Progenitor cell of endocrine pancreas (in vitro differentiated cells): ENCODE measurements around the gene AOAH. TPM values are rescaled to one million over a fixed set of nuclear protein-coding genes. Genes with fewer than 3 reads are reported as not detected.

Experiments used
- DNase-seq: peaks from one replicate; pipeline ENCODE4 v3.0.0; 2021; ENCODE audit warnings: low spot score; ENCODE audit not compliant: unreplicated experiment
- H3K27ac Mint-ChIP-seq: 2 replicates; pipeline ENCODE4 v1.8.0; 2021; ENCODE audit warnings: mild to moderate bottlenecking, moderate library complexity, mixed read lengths
- H3K27me3 Mint-ChIP-seq: 2 replicates; pipeline ENCODE4 v1.8.0; 2021; ENCODE audit warnings: mixed read lengths
- H3K36me3 Mint-ChIP-seq: 2 replicates; pipeline ENCODE4 v1.8.0; 2022; ENCODE audit warnings: mixed read lengths; ENCODE audit not compliant: insufficient read depth
- H3K4me1 Mint-ChIP-seq: 2 replicates; pipeline ENCODE4 v1.8.0; 2021; ENCODE audit warnings: low read depth, mixed read lengths
- H3K4me3 Mint-ChIP-seq: 2 replicates; pipeline ENCODE4 v1.8.0; 2021; ENCODE audit warnings: low read depth, mild to moderate bottlenecking, moderate library complexity, mixed read lengths
- H3K9me3 Mint-ChIP-seq: 2 replicates; pipeline ENCODE4 v1.8.0; 2021; ENCODE audit warnings: low read depth, mixed read lengths
- CTCF ChIP-seq: fragments of 200-600 bp; sonication (generic); IDR thresholded peaks from one replicate; pipeline ENCODE4 v1.5.0; 2021; ENCODE audit warnings: antibody characterized with exemption, mild to moderate bottlenecking; ENCODE audit not compliant: unreplicated experiment
- total RNA-seq: library from RNA; stranded (reverse); gene quantifications from 2 replicates; pipeline ENCODE4 v1.2.1, GENCODE V29; 2021

The AOAH gene
- total RNA-seq, 1 donor from 2014 or later = 3.3 TPM

- H3K9me3 Mint-ChIP-seq = peaks cover 3% of the 10 kb centered on the region
- no peak for TF ChIP-seq CTCF
- no peak for DNase-seq
- H3K27me3 Mint-ChIP-seq = no peaks in the 10 kb centered on the region
- H3K4me1 Mint-ChIP-seq = peaks cover 3% of the 10 kb centered on the region
- no peak overlapping the region for H3K4me3 Mint-ChIP-seq
- no peaks in the 10 kb centered on the region for H3K36me3 Mint-ChIP-seq
- H3K27ac Mint-ChIP-seq = no peak overlapping the region
Observed at GRCh38 chr7:36691983-36692382, 32.3 kb downstream of the AOAH start.

GRCh38 chr7:36690514-36691187 is 33.6 kb downstream of the AOAH start:
- Mint-ChIP-seq H3K27ac (no peak overlapping the region), H3K36me3 (no peaks in the 10 kb centered on the region), H3K27me3 (no peaks in the 10 kb centered on the region), H3K9me3 (peaks cover 3% of the 10 kb centered on the region), H3K4me3 (no peak overlapping the region), H3K4me1 (peaks cover 3% of the 10 kb centered on the region)
- no peak for DNase-seq
- TF ChIP-seq CTCF = no peak

- H3K27ac Mint-ChIP-seq = no peak overlapping the region
- peaks cover 3% of the 10 kb centered on the region for H3K9me3 Mint-ChIP-seq
- no peak for TF ChIP-seq CTCF
- H3K27me3 Mint-ChIP-seq = no peaks in the 10 kb centered on the region
- peaks cover 5% of the 10 kb centered on the region for H3K4me1 Mint-ChIP-seq
- H3K36me3 Mint-ChIP-seq = no peaks in the 10 kb centered on the region
- no peak overlapping the region for H3K4me3 Mint-ChIP-seq
- no peak for DNase-seq
Observed at GRCh38 chr7:36690041-36690440, 34.3 kb downstream of the AOAH start.

GRCh38 chr7:36686499-36686898 is 37.8 kb downstream of the AOAH start:
- Mint-ChIP-seq H3K27ac (no peak overlapping the region), H3K4me1 (peaks cover 21% of the 10 kb centered on the region), H3K9me3 (no peaks in the 10 kb centered on the region), H3K36me3 (no peaks in the 10 kb centered on the region), H3K27me3 (no peaks in the 10 kb centered on the region), H3K4me3 (no peak overlapping the region)
- DNase-seq = no peak
- no peak for TF ChIP-seq CTCF

- Mint-ChIP-seq H3K27me3 (no peaks in the 10 kb centered on the region), H3K36me3 (no peaks in the 10 kb centered on the region), H3K9me3 (peaks cover 3% of the 10 kb centered on the region), H3K27ac (peak overlapping the region; percentile 3), H3K4me3 (no peak overlapping the region), H3K4me1 (peaks cover 18% of the 10 kb centered on the region)
- no peak for TF ChIP-seq CTCF
- no peak for DNase-seq
Observed at GRCh38 chr7:36684954-36685353, 39.3 kb downstream of the AOAH start.
